T47D (cell line): Measurements from ENCODE around the gene EEF1AKMT3.

Source experiments
- DNase-seq, 2 experiments: peaks; one replicate each; pipeline versions ENCODE4 v3.0.0 to v3.0.0-alpha.2; 2011 to 2012; ENCODE audit warnings: low read depth in 1 of 2, low spot score in 1 of 2
- JUND ChIP-seq: IDR thresholded peaks from 2 replicates; pipeline ENCODE4 v1.6.1; 2012; ENCODE audit warnings: low read depth
- in situ Hi-C: cut with HindIII; loops from 2 replicates; pipeline ENCODE4 v1.10.0; 2016; ENCODE audit warnings: low sequenced_read_pairs, low pct_unique_long_range_greater_than_20kb

Gene EEF1AKMT3

DNA sequence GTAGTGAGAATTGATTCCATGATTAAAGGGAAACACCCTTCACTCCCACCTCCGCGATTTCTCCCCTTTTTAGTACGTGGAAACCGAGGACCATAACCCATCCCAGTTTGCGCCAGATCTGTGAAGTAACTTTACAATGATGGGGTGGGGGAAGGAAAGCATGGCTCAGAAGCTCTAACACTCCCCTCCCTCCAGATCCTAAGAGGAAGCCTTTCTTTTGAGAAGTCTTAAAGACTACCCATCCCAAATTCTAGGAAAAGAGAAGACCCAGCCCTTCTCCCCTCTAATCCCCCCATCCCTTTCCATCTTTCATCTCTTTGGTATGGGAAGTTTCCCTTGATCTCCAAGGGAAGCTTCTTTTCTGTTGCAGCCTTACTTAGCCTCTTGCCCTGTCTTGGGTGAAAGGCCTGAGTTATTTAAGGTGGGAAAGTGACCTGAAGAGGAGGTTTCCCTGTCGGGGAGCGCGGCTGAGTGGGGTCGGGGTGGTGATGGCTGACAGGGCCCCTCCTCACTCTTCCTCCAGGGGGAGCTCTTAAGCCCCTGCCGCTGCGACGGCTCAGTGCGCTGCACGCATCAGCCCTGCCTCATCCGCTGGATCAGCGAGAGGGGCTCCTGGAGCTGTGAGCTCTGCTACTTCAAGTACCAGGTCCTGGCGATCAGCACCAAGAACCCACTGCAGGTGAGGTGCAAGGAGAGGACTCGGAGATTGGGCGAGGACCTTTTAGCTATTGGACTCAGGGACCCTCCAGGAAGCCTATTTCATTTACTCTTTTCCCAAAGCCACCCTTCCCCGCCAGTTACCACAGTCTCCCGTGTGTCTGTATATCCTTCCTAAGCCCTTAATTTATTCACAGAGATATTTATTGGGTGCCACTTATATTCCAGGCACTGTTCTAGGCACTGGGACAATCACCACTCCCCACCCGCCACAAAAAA is 15.7 kb upstream of the EEF1AKMT3 start:
- in situ Hi-C loops, result no loop called here
- no peak for TF ChIP-seq JUND
- DNase-seq, result no peak

DNA sequence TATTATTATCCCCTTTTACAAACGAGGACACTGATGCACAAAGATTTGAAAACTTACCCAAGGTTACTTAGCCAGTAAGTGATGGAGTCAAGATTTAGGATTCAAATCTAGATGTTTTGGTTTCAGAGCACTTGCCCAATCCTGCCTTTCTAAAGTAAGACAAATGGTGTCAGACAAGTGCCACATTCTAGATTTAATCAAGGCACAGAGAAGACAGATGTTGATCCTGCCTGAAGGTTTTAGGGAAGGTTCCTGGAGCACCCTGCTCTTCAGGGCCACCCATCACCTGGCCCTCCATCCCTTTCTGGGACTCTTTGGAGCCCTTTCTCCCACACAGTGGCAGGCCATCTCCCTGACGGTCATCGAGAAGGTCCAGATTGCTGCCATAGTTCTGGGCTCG is 14.6 kb upstream of the EEF1AKMT3 start:
- no peak for DNase-seq
- in situ Hi-C loops, result no loop called here
- TF ChIP-seq JUND, result no peak

DNA sequence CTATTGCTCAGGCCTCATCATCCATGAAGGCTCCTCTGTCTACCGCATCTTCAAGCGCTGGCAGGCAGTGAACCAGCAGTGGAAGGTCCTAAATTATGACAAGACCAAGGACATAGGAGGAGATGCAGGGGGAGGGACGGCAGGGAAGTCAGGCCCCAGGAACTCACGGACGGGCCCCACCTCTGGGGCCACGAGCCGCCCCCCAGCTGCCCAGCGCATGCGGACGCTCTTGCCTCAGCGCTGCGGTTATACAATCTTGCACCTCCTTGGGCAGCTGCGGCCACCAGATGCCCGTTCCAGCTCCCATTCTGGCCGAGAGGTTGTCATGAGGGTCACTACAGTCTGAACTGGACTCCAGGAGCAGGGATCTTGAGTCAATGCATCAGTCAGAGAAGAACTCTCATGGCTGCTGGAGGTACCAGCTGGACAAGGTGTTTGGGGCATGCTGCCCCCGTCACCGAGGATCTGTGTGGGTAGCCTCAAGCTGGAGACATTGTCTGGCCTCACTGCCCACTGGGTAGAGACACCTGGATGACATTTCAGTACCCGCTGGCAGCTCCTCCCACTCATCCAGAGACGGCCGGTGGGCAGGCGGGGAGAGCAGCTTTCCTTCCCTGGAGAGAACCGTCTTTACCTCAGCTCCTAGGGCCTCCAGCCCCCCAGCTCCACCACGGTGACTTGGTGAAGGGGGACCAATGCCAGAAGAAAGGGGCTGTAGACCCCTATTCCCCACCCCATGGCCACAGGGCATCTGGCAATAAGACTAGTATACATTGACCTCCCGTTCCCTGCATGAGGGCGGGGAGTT is 13.7 kb upstream of the EEF1AKMT3 start:
- DNase-seq, result no peak
- TF ChIP-seq JUND, result no peak
- in situ Hi-C loops, result no loop called here

DNA sequence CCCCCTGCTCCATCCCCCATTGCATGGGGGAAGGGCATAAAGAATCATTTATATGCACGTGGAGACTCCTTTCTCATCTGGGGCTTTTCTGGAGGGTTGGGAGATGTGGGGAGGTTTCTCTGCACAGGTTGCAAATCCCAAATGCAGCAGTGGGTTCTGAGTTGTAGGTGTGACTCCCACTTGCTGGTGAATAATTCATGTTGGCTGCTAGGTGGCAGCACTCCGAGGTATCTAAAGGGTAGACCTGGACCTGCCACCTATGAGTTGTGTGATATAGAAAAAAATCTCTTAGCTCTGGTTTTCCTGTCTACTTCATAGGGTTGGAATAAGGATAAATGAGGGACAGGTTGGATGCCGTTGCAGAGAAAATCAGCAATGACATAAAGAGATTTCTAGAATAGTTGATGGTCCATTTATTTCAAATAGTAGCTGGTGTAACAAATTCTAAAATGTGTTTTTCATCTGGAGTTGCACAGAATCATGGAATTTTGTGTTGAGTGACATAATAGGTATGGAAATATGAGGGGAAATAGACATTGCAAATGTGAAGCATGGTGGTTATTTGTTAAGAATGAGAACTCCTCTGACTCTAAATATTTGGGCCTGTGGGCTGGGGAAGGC is 12.9 kb upstream of the EEF1AKMT3 start:
- no peak for TF ChIP-seq JUND
- DNase-seq, result peak; percentile 76 to 79

DNA sequence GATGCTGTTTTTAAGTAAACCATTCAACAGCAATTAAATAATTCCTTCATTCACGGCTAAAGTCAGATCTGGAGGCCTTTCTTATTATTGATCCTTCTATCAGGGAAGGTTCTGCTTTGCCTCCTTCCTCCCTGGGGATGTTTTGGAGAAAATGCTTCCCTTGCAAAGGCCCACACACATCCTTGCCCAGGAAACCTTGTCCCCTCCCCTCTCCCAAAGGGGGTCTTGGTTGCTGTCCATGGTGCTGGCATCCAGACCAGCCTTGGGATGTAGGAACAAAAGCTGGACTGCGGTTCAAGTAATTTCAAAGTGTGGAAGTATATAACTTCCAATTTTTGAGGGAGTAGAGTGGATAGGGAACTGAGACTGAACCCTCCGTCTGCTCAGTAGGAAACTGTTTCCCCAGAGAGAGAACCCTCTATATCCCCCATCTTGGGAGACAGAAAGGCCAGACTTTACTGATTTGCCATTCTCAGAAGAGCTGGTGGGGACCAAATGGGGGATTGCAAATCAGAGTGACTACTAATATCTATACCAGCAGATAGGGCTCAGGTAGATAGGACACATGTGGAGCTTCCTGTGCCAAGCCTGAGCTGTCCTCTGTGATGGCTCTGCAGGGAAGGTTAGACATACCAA is 11.9 kb upstream of the EEF1AKMT3 start:
- in situ Hi-C loops, result no loop called here
- DNase-seq, result no peak
- TF ChIP-seq JUND, result no peak

More for the DNA sequence above, 12.9 kb upstream of the EEF1AKMT3 start:
- in situ Hi-C loops, result no loop called here

DNA sequence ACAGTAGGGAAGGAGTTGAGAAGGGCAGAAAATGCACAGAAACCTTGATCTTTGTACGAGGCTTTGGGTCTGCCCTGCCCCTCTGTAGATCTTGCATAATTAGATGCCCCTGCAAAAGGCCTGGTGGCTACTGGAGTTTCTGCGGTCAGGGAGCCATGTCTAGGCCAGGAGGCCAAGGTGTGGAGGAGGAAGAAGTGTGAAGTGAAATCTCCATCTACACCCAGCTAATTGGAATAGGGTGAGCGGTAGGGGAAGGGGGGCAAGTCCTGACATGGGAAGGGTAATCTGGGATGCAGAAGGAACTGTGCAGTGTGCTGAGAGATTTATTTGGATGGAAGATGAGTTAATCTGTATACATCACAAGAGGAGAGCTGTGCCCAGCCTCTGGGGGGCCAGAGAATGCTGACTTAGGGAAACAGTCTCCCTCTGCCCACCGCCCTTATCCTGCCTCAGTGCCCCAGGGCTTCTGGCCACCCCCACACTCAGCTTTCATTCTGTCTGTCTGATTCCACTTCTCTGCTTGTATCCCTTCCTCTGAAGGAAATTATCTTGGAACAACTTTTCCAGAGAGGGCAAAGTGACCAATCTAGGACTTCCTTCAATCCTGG is 10.9 kb upstream of the EEF1AKMT3 start:
- no peak for TF ChIP-seq JUND
- DNase-seq, result no peak
- in situ Hi-C loops, result no loop called here

DNA sequence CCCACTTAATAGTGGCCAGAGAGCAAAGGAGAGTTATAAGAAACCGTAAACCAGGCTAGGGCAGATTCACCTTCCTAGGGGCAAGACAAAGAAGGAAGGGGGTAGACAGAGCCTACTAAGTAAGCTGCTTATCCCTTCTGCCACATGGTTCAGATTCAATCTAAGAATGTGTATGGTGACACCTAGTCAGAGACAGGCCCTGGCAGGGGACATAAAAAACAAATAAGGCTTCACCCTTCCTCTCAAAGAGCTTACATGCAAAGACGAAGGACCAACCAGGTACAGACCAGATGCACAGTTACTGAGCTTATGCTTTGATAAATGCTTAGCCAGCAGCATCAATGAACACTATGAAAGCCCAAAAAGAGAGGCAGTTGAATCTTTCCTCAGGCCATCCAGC is 10.0 kb upstream of the EEF1AKMT3 start:
- in situ Hi-C loops, result no loop called here
- DNase-seq, result no peak
- TF ChIP-seq JUND, result no peak

DNA sequence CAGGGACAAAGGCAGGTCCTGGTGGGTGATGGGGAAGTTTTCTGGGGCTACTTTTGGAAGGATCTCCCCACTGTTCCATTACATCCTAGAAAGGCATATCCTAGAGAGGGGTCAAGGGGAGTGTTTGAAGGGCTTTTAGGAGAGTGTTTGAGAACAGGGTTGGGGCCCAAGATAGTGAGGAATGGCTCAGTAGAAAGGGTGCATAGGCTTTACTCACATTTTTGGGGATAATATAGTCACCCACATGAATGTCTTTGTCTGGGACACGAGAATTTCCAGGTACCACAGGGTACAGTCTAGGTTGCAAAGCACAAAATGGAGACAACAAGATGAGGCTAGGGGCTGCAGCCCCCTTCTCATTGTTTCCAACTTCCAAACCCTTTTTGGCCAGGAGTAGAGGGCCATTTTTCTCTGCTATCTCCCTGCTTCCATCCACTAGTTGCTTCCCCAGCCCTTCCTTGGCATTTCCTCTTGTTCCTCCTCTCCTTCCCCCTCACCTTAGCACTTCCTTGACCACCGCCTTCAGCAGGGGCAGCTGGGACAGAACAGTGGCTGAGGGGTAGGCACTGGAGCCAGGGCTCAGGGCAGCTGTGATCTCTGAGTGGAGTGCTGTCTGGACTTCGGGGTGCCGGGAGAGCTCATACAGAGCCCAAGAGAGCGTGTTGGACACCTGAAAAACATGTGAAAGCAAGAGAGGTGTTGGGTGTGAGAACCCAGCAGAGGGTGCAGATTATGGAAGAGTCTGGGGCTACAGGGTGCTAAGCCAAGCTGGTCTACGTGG is 8.3 kb upstream of the EEF1AKMT3 start:
- in situ Hi-C loops, result no loop called here
- no peak for TF ChIP-seq JUND
- DNase-seq, result no peak

DNA sequence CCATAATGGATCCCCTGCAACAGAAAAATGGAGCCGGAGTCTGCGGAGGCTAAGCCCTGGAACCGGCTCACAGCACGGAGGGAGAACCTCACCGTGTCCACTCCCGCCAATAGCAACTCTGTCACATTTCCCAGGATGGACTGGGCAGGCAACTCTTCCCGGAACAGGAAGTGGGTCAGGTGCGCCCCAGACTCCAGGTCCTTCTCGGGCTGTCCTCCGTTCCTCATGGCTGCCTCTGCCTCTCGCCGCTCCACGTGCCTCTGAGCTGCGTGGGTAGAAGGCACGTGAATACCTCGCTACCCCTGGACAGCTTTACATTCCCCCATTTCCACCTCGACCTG is 7.8 kb upstream of the EEF1AKMT3 start:
- no peak for TF ChIP-seq JUND
- in situ Hi-C loops, result no loop called here
- DNase-seq, result peak in 1 of 2 experiments; percentile 45

DNA sequence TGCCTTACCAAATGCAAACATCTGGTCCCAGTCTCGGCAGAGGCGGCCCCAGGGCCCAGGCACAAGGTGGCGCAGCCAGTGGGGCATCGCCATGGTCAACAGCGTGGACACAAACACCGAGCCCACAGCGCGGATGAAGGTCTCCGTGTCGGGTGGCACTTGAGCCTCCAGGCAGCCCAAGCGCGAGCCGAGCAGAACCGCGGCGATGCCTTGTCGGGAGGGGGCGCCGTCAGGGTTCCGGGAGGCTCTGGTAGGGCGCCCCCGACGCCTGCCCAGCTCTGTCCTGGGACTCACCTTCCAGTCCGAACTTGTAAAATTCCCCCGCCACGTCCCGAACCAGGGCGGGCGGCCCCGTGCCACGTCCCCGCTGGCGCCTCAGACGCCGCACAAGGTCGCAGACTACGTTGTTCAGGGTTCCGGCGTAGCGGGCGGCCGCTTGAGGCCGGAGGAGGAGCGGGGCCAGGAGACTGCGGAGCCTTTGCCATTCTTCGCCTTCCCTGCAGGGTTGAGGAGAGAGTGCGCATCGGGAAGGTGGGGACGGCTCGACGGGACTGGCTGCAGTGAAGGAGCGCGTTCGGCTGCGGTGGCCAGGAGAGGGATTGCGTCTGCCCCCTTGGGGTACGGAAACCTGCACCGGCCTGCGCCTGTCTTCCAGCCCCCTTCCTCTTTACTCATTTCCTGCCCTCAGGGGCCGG is 7.3 kb upstream of the EEF1AKMT3 start:
- in situ Hi-C loops, result no loop called here
- TF ChIP-seq JUND, result no peak
- peak; percentile 55 to 63 for DNase-seq
